Vagina (tissue), 2 donors: Measurements from ENCODE around the gene ANXA2R. TPM values are rescaled to one million over a fixed set of nuclear protein-coding genes. Genes with fewer than 3 reads are reported as not detected.
A peak's percentile ranks its signal among the peaks of the same experiment; 100 is the strongest.

Experiments
- DNase-seq, 2 donors: peaks; one replicate each; pipeline ENCODE4 v3.0.0-alpha.2; 2017; ENCODE audit errors: extremely low spot score in 2 of 2
- H3K27ac ChIP-seq: fragments of 200-600 bp; sonication (generic); one replicate; pipeline ENCODE4 v1.5.1; 2019
- H3K27me3 ChIP-seq: fragments of 200-600 bp; sonication (generic); one replicate; pipeline ENCODE4 v1.5.1; 2019
- H3K36me3 ChIP-seq, 2 donors: fragments of 200-600 bp; sonication (generic); one replicate each; pipeline ENCODE4 v1.5.1; 2017 to 2019
- H3K4me1 ChIP-seq: fragments of 200-600 bp; sonication (generic); one replicate; pipeline ENCODE4 v1.5.1; 2019
- H3K4me3 ChIP-seq, 2 donors: fragments of 200-600 bp; sonication (generic); 1 replicate in 1 of 2; 2 replicates in 1 of 2; pipeline ENCODE4 v1.5.1; 2016 to 2019
- H3K9me3 ChIP-seq: fragments of 200-600 bp; sonication (generic); one replicate; pipeline ENCODE4 v1.5.1; 2019
- POLR2A ChIP-seq, 2 donors: fragments of 450-650 bp; IDR thresholded peaks; one replicate each; pipeline ENCODE4 v1.6.1; 2017; ENCODE audit warnings: antibody characterized with exemption in 2 of 2, mild to moderate bottlenecking in 2 of 2, moderate library complexity in 2 of 2
- POLR2AphosphoS5 ChIP-seq, 2 donors: sonication (generic); formaldehyde crosslinking; IDR thresholded peaks; one replicate each; pipeline ENCODE4 v1.9.0; 2017; ENCODE audit warnings: antibody characterized with exemption in 2 of 2, mild to moderate bottlenecking in 2 of 2, low read depth in 1 of 2; ENCODE audit not compliant: insufficient read depth in 1 of 2
- intact Hi-C: fragments of 100-400 bp; cut with DNase I; formaldehyde crosslinking; loops from one replicate; pipeline ENCODE4 v1.15.1; 2023
- total RNA-seq: library from RNA; depleted of rRNA; stranded (reverse); fragments of >200 nt; gene quantifications from one replicate; pipeline ENCODE4 v1.2.3, GENCODE V29; 2016
- TF ChIP-seq, protein P1 (sequence below), 3 experiments: fragments of 450-650 bp in 2 of 3; fragments of 200-600 bp in 1 of 3; sonication (generic) in 1 of 3; IDR thresholded peaks; one replicate each; pipeline ENCODE4 v1.5.1; 2017 to 2019; ENCODE audit warnings: antibody characterized with exemption in 3 of 3, mild to moderate bottlenecking in 2 of 3, moderate library complexity in 2 of 3

The ANXA2R gene
- total RNA-seq, 1 donor from 2014 or later, result 10.6 TPM

DNA sequence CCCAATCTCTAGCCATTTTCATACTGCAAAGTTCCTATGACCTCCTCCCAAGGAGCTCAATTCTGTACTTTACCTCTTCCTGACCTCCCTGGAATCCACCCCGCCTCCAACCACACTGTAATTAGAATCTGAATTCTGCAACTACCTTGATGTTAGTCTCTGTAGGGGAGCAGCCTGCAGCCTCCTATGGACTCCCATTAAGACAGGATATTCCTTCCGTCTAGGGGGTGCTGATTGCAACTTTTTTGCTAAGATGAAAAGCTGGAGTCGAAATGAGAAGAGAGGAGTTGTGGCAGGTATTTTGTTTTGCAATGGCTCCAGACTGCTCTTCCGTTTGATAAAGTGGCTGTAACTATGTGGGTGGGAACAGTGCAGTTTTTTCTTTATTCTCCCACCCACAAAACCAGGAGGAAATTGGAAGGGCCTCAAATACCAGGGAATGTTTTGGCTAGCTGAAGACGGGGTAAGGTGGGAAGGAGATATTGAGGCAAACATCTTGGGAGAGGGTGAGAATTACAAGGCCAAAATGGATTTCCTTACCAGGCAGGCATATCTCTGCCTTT is 23.8 kb downstream of the ANXA2R start:
- H3K4me3 ChIP-seq, result no peak overlapping the region
- peaks cover 18% of the 10 kb centered on the region for H3K4me1 ChIP-seq
- no peaks in the 10 kb centered on the region for H3K27me3 ChIP-seq
- intact Hi-C loops, result no loop called here
- no peak overlapping the region for H3K27ac ChIP-seq
- peak in 1 of 2 donors; percentile 52 for DNase-seq
- no peaks in the 10 kb centered on the region for H3K36me3 ChIP-seq
- no peak for TF ChIP-seq POLR2A (IDR thresholded peaks at IDR 0.05)
- TF ChIP-seq POLR2AphosphoS5 (IDR thresholded peaks at IDR 0.05; ENCODE audit: insufficient read depth in 1 of 2, low read depth in 1 of 2), result no peak
- TF ChIP-seq, protein P1, sequence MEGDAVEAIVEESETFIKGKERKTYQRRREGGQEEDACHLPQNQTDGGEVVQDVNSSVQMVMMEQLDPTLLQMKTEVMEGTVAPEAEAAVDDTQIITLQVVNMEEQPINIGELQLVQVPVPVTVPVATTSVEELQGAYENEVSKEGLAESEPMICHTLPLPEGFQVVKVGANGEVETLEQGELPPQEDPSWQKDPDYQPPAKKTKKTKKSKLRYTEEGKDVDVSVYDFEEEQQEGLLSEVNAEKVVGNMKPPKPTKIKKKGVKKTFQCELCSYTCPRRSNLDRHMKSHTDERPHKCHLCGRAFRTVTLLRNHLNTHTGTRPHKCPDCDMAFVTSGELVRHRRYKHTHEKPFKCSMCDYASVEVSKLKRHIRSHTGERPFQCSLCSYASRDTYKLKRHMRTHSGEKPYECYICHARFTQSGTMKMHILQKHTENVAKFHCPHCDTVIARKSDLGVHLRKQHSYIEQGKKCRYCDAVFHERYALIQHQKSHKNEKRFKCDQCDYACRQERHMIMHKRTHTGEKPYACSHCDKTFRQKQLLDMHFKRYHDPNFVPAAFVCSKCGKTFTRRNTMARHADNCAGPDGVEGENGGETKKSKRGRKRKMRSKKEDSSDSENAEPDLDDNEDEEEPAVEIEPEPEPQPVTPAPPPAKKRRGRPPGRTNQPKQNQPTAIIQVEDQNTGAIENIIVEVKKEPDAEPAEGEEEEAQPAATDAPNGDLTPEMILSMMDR (IDR thresholded peaks at IDR 0.05), result no peak
- no peaks in the 10 kb centered on the region for H3K9me3 ChIP-seq

DNA sequence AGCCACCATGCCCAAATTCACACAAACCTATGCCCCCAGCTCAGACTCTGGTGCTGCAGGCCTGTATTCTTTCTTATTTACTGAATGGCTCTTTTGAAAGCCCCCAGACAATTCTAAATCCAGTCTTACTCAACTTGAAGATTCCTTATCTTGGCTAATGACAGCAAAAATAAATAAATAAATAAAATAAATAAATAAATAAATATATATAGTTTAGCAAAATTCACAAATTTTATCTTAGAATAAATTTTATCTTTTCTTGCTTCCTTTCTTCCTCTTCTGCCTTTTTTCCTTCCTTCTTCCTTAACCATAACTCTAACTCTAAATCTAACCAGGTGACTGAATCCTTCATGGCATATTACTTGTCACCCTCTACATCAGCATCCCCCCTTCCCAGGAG is 25.6 kb downstream of the ANXA2R start:
- TF ChIP-seq, protein P1 (IDR thresholded peaks at IDR 0.05), result no peak
- TF ChIP-seq POLR2A (IDR thresholded peaks at IDR 0.05), result no peak
- TF ChIP-seq POLR2AphosphoS5 (IDR thresholded peaks at IDR 0.05; ENCODE audit: insufficient read depth in 1 of 2, low read depth in 1 of 2), result no peak
- no peaks in the 10 kb centered on the region for H3K27me3 ChIP-seq
- H3K4me1 ChIP-seq, result peaks cover 32% of the 10 kb centered on the region
- H3K36me3 ChIP-seq, result no peaks in the 10 kb centered on the region
- no peaks in the 10 kb centered on the region for H3K9me3 ChIP-seq
- no peak overlapping the region for H3K27ac ChIP-seq
- H3K4me3 ChIP-seq, result no peak overlapping the region
- no peak for DNase-seq
- intact Hi-C loops, result no loop called here

GRCh38 chr5:43010935-43011315 is 29.2 kb downstream of the ANXA2R start:
- H3K9me3 ChIP-seq, result no peaks in the 10 kb centered on the region
- H3K27me3 ChIP-seq, result no peaks in the 10 kb centered on the region
- peaks cover 17% of the 10 kb centered on the region for H3K4me1 ChIP-seq
- intact Hi-C loops, result no loop called here
- no peak for TF ChIP-seq POLR2A (IDR thresholded peaks at IDR 0.05)
- TF ChIP-seq, protein P1 (IDR thresholded peaks at IDR 0.05), result no peak
- no peak for TF ChIP-seq POLR2AphosphoS5 (IDR thresholded peaks at IDR 0.05; ENCODE audit: insufficient read depth in 1 of 2, low read depth in 1 of 2)
- peak overlapping the region; percentile 91 for H3K27ac ChIP-seq
- no peak overlapping the region for H3K4me3 ChIP-seq
- DNase-seq, result peak in 1 of 2 donors; percentile 60
- H3K36me3 ChIP-seq, result no peaks in the 10 kb centered on the region

DNA sequence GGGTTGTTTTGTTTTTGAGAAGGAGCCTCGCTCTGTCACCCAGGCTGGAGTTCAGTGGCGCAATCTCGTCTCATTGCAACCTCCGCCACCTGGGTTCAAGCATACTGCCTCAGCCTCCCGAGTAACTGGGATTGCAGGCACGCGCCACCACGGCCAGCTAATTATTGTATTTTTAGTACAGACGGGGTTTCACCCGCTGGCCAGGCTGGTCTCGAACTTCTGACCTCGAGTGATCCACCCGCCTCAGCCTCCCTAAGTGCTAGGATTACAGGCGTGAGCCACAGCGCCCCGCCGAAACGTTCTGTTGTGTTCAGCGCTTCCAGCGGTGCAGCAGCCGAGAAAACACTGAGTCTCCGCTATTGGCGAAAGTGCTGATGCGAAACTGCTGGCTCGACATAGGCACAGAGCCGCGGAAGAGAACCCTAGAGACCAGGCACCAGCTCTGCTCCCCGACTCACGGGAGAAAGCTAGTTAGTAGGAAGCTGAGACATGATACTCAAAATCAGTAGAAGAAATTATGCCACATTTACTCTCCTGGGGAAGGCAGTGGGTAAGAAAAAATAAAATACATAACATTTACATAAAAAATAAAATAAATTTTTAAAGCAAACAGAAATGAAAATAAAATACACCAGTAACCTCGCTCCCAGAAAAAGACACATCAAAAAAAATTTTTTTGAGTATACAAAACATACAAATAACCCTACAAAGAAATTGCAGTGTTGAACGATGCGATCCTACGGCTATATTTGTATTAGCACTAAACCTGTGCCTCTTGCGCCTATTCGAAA is 31.6 kb downstream of the ANXA2R start:
- Histone ChIP-seq H3K36me3 (no peaks in the 10 kb centered on the region), H3K9me3 (no peaks in the 10 kb centered on the region), H3K27ac (peak overlapping the region; percentile 91), H3K27me3 (no peaks in the 10 kb centered on the region), H3K4me3 (peak overlapping the region; percentile 55 to 57), H3K4me1 (peaks cover 16% of the 10 kb centered on the region)
- peak; percentile 11 to 88 for TF ChIP-seq POLR2AphosphoS5 (IDR thresholded peaks at IDR 0.05; ENCODE audit: insufficient read depth in 1 of 2, low read depth in 1 of 2)
- peak in 1 of 2 donors; percentile 70 for TF ChIP-seq POLR2A (IDR thresholded peaks at IDR 0.05)
- TF ChIP-seq, protein P1 (IDR thresholded peaks at IDR 0.05), result no peak
- no peak for DNase-seq
- intact Hi-C loops, result loop anchor here (2.0 to 5.0 kb wide), 2 partner anchors 14 to 34 kb away; partner anchors contain the start of gene ANXA2R
